ENCODE measurements around the gene DIO2. TPM values are rescaled to one million over a fixed set of nuclear protein-coding genes. Genes with fewer than 3 reads are reported as not detected.

Gene DIO2
- total and polyA plus RNA-seq, 2 of the 8 experiments (the other 6 are each of a cell fraction or from before 2014, with no cell fraction given), result 0.03 to 0.65 TPM

- no peak for TF ChIP-seq TAF7 (optimal IDR thresholded peaks at IDR 0.05; ENCODE audit: borderline replicate concordance, low read depth, low read length)
- TF ChIP-seq EZH2 (IDR thresholded peaks at IDR 0.05; ENCODE audit: low read depth, low read length, severe bottlenecking), result no peak
- TF ChIP-seq CTBP2 (IDR thresholded peaks at IDR 0.05; ENCODE audit: borderline replicate concordance, insufficient read depth, insufficient read length, low read length), result no peak
These were observed 22.3 kb upstream of the DIO2 start (continued) for GRCh38 chr14:80233470-80234089.
